ENCODE results near the gene RUFY3. TPM values are rescaled to one million over a fixed set of nuclear protein-coding genes. Genes with fewer than 3 reads are reported as not detected.

RUFY3 gene
- total RNA-seq, 1 donor = 82.5 TPM

DNA sequence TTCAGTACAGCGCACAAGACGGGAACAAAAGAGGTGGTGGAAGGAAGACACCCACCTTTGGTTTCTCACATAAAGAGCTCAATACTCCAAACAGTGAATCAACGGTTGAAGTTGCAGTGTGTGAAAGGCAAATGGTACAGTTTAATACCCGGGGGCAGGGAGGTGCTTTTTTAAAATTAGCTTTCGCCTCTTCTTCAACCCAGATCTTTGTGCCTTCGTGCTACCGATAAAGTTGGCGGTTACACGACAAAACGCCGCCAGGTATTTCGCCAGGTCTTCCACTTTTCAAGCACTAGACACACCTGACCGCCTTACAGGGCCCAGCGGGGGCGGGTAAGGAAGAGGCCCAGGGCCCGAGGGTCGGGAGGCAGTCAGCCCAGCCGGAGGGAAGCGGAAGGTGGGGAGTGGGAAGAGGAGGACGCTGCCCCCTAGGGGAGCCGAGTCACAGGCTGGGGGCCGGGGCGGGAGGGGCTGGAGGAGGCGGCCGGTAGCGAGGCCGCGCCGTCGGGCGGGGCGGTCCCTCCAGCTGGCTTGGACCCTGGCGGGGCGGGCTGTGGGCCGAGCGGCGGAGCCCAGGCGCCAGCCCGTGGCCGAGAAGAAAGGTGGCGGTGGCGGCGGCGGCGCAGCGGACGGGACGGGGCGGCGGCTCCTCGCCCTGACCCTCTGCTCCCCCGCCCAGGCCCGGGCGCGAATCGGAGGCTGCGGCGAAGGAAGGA is 17.4 kb upstream of the RUFY3 start:
- TF ChIP-seq, protein P1, sequence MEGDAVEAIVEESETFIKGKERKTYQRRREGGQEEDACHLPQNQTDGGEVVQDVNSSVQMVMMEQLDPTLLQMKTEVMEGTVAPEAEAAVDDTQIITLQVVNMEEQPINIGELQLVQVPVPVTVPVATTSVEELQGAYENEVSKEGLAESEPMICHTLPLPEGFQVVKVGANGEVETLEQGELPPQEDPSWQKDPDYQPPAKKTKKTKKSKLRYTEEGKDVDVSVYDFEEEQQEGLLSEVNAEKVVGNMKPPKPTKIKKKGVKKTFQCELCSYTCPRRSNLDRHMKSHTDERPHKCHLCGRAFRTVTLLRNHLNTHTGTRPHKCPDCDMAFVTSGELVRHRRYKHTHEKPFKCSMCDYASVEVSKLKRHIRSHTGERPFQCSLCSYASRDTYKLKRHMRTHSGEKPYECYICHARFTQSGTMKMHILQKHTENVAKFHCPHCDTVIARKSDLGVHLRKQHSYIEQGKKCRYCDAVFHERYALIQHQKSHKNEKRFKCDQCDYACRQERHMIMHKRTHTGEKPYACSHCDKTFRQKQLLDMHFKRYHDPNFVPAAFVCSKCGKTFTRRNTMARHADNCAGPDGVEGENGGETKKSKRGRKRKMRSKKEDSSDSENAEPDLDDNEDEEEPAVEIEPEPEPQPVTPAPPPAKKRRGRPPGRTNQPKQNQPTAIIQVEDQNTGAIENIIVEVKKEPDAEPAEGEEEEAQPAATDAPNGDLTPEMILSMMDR (IDR thresholded peaks at IDR 0.05; ENCODE audit: extremely low read depth, low read depth, low read length) = no peak
- Histone ChIP-seq H3K27me3 (ENCODE audit: insufficient read depth, low read length) (no peaks in the 10 kb centered on the region), H3K79me2 (ENCODE audit: insufficient read depth, low read length) (peaks cover 31% of the 10 kb centered on the region), H2AFZ (ENCODE audit: low read length) (peak overlapping the region; percentile 80), H4K20me1 (ENCODE audit: insufficient read depth, low read length) (peaks cover 3% of the 10 kb centered on the region), H3K4me1 (ENCODE audit: insufficient read depth, low read length) (peaks cover 25% of the 10 kb centered on the region), H3K27ac (ENCODE audit: low read depth, low read length) (peak overlapping the region; percentile 90), H3K36me3 (ENCODE audit: insufficient read depth, low read length) (no peaks in the 10 kb centered on the region), H3K9me3 (ENCODE audit: low read depth, low read length) (no peaks in the 10 kb centered on the region), H3K4me3 (ENCODE audit: insufficient read depth, low read length) (peak overlapping the region; percentile 79), H3K4me2 (ENCODE audit: insufficient read depth, low read length) (peak overlapping the region; percentile 96)
- peak; percentile 95 for DNase-seq (ENCODE audit: insufficient read length, low spot score, missing footprints)

DNA sequence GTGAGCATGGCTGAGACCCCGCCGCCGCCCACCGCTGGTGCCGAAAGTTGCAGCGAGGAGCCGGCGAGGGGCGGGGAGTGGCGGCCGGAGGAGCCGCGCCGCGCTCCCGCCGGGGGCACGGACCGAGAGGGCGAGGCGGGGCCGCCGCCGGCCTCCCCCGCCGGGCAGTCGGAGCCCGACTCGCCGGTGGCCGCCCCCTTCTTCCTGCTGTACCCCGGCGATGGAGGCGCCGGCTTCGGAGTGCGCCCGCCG is 16.9 kb upstream of the RUFY3 start:
- peaks cover 36% of the 10 kb centered on the region for H3K79me2 ChIP-seq (ENCODE audit: insufficient read depth, low read length)
- H3K4me1 ChIP-seq (ENCODE audit: insufficient read depth, low read length) = peaks cover 25% of the 10 kb centered on the region
- H3K27me3 ChIP-seq (ENCODE audit: insufficient read depth, low read length) = no peaks in the 10 kb centered on the region
- H4K20me1 ChIP-seq (ENCODE audit: insufficient read depth, low read length) = peaks cover 3% of the 10 kb centered on the region
- TF ChIP-seq, protein P1 (IDR thresholded peaks at IDR 0.05; ENCODE audit: extremely low read depth, low read depth, low read length) = no peak
- H3K4me3 ChIP-seq (ENCODE audit: insufficient read depth, low read length) = peak overlapping the region; percentile 79
- no peak for DNase-seq (ENCODE audit: insufficient read length, low spot score, missing footprints)
- H2AFZ ChIP-seq (ENCODE audit: low read length) = peak overlapping the region; percentile 91
- H3K9me3 ChIP-seq (ENCODE audit: low read depth, low read length) = no peaks in the 10 kb centered on the region
- no peaks in the 10 kb centered on the region for H3K36me3 ChIP-seq (ENCODE audit: insufficient read depth, low read length)
- peak overlapping the region; percentile 90 for H3K27ac ChIP-seq (ENCODE audit: low read depth, low read length)
- peak overlapping the region; percentile 96 for H3K4me2 ChIP-seq (ENCODE audit: insufficient read depth, low read length)

GRCh38 chr4:70705183-70706043 is 16.4 kb upstream of the RUFY3 start:
- no peaks in the 10 kb centered on the region for H3K36me3 ChIP-seq (ENCODE audit: insufficient read depth, low read length)
- TF ChIP-seq, protein P1 (IDR thresholded peaks at IDR 0.05; ENCODE audit: extremely low read depth, low read depth, low read length) = no peak
- H3K4me2 ChIP-seq (ENCODE audit: insufficient read depth, low read length) = peak overlapping the region; percentile 95
- peak overlapping the region; percentile 79 for H3K4me3 ChIP-seq (ENCODE audit: insufficient read depth, low read length)
- H2AFZ ChIP-seq (ENCODE audit: low read length) = peak overlapping the region; percentile 91
- no peaks in the 10 kb centered on the region for H3K27me3 ChIP-seq (ENCODE audit: insufficient read depth, low read length)
- peak; percentile 93 for DNase-seq (ENCODE audit: insufficient read length, low spot score, missing footprints)
- peak overlapping the region; percentile 83 for H3K27ac ChIP-seq (ENCODE audit: low read depth, low read length)
- H3K9me3 ChIP-seq (ENCODE audit: low read depth, low read length) = no peaks in the 10 kb centered on the region
- H3K79me2 ChIP-seq (ENCODE audit: insufficient read depth, low read length) = peaks cover 41% of the 10 kb centered on the region
- H4K20me1 ChIP-seq (ENCODE audit: insufficient read depth, low read length) = peaks cover 3% of the 10 kb centered on the region
- peaks cover 25% of the 10 kb centered on the region for H3K4me1 ChIP-seq (ENCODE audit: insufficient read depth, low read length)

DNA sequence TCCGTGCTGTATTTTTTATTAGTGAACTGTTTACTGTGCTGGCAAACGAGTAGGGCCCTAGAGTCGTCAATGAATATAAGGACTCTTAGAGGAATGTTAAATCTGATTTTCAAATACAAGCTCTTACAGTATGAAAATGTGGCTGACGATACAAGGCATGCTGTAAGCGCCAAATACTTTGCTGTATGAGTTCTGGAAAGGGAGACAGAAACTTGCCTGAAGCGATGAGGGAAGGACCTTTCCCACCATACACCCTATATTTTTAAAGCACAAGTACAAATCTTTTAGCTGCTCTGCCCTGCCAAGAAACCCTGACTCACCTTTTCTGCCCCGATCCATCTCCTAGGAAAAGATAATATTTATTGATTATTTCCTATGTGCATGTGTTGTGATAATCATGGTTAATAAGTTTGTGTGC is 15.7 kb upstream of the RUFY3 start:
- H3K4me2 ChIP-seq (ENCODE audit: insufficient read depth, low read length) = peak overlapping the region; percentile 95
- H3K4me3 ChIP-seq (ENCODE audit: insufficient read depth, low read length) = peak overlapping the region; percentile 79
- H3K27me3 ChIP-seq (ENCODE audit: insufficient read depth, low read length) = no peaks in the 10 kb centered on the region
- TF ChIP-seq, protein P1 (IDR thresholded peaks at IDR 0.05; ENCODE audit: extremely low read depth, low read depth, low read length) = no peak
- DNase-seq (ENCODE audit: insufficient read length, low spot score, missing footprints) = peak; percentile 55
- H2AFZ ChIP-seq (ENCODE audit: low read length) = peak overlapping the region; percentile 91
- peaks cover 3% of the 10 kb centered on the region for H4K20me1 ChIP-seq (ENCODE audit: insufficient read depth, low read length)
- H3K27ac ChIP-seq (ENCODE audit: low read depth, low read length) = peak overlapping the region; percentile 83
- peaks cover 25% of the 10 kb centered on the region for H3K4me1 ChIP-seq (ENCODE audit: insufficient read depth, low read length)
- no peaks in the 10 kb centered on the region for H3K36me3 ChIP-seq (ENCODE audit: insufficient read depth, low read length)
- H3K79me2 ChIP-seq (ENCODE audit: insufficient read depth, low read length) = peaks cover 45% of the 10 kb centered on the region
- no peaks in the 10 kb centered on the region for H3K9me3 ChIP-seq (ENCODE audit: low read depth, low read length)
